ENCODE measurements around the gene SPAG4.
A peak's percentile ranks its signal among the peaks of the same experiment; 100 is the strongest.

The SPAG4 gene

GRCh38 chr20:35615667-35616464 is at the start of gene SPAG4:
SPAG4 (plus strand) TSS chr20:35615829; CDS start chr20:35616004, 175 bp downstream.
- DNase-seq, result peak; percentile 97

GRCh38 chr20:35568645-35569044 is 47.0 kb upstream of the SPAG4 start:
- DNase-seq, result no peak

GRCh38 chr20:35571555-35571954 is 44.1 kb upstream of the SPAG4 start:
- no peak for DNase-seq

GRCh38 chr20:35572838-35573237 is 42.8 kb upstream of the SPAG4 start:
- DNase-seq, result no peak

DNA sequence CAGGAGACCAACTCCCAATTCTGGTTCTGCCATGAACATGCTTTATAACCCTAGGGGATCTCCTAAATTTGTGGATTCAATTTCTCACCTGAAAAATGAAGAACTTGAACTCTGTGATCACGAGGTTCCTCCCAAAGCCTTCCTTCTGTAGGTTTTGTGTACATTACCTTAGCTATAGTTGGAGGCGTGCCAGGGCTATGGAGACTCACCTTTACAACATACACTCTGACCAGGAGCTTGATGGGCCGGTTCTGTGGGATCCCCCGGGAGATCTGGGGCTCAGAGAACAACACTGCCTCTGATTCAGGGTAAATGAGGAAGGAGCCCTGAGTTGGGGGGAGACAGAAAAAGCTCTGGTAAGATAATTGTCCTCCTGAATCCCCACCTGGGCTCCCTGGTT is 39.7 kb upstream of the SPAG4 start:
- DNase-seq, result no peak

DNA sequence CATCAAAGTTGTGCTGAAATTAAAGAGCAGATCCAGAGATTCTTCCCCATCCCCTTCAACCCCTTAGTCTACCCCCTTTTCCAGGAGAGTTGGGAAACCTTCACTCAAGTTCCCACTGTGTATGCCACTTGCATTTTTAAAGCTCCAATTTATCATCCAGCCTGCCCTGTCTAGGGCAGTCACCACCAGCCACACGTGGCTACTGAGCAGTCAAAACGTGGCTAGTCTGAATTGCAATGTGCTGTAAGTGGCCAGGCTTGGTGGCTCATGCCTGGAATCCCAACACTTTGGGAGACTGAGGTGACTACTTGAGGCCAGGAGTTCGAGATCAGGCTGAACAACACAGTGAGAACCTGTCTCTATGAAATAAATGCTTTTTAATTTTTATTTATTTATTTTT is 38.8 kb upstream of the SPAG4 start:
- no peak for DNase-seq

DNA sequence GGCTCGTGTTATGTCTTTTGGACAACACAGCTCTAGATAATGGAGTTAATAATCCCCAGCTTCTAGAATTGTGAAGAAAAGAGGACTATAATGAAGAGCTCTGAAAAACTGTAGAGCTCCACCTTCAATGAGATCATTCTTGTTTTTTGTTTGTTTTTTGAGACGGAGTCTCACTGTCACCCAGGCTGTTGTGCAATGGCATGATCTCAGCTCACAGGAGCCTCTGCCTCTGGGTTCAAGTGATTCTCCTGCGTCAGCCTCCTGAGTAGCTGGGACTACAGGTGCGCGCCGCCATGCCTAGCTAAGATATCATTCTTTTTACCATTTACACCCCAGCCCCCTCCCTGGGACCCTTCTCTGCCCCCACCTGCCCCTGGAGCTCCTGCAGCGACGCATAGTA is 37.2 kb upstream of the SPAG4 start:
- DNase-seq, result no peak

DNA sequence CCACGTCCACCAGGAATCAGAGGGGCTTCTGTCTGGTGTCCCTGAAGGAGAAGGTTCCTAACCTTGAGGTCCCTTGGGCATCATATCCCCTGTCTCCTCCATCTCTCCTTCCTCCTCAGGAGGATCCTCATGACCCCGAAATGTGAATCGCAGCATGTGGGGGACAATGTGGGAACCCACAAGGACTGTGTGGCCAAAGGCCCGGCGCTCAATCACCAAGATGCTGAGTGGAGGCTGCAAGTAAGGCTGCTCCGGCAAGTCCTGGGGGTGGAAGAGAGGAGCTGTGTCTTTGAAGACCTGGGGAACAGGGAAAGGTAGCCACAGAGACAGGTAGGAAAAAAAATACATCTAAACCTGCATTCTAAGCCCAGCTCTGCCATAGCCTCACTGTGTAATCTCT is 36.4 kb upstream of the SPAG4 start:
- DNase-seq, result no peak

DNA sequence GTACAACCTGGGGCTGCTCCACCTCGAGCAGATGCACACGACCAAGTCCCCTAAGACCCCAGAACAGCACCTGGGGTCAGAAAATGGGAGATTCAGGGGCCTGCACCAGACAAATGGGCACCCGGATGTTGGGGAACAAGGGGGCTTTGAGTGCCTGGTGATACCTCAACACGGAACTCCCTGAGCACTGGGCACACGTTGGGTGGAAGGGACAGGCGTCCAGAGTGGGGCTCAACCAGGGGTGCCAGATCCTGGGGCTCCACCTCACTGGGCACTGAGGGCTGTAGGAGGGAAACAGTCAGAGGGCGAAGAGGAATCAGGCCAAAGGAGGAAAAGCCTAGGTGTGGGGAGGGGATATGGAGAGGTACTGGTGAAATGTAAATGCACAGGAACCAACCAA is 33.5 kb upstream of the SPAG4 start:
- no peak for DNase-seq

DNA sequence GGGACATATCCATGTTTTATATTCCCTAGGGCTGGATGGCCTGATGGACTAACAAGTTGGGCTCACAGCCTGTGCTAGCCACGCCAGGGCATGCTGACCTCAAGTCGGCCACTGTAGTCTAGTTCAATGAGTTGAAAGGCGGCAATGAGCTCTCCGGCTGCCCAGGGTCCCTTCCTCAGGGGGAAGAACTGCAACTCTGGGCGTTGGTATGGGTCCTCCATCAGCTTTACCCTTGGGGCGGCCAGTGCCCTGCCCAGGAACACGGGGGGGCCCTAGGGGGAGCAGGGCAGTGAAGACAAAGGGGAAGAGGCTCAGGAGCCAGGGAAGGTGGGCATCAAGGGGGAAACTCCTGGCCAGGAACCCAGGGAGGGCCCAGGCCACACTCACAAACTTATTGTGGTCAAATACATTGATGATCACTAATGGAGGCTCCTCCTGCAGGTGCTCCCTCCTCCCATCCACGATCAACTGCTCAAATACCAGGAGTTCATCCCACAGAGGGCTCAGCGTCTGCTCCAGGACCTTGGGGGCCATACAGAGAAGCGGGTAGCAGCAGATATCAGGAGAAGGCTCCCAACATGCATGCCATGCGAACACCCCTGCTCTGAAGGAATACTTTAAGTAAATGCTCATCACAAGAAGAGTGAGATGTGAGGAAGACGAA is 32.8 kb upstream of the SPAG4 start:
- no peak for DNase-seq

- DNase-seq, result no peak
Observed at GRCh38 chr20:35583636-35584560, 31.7 kb upstream of the SPAG4 start.

DNA sequence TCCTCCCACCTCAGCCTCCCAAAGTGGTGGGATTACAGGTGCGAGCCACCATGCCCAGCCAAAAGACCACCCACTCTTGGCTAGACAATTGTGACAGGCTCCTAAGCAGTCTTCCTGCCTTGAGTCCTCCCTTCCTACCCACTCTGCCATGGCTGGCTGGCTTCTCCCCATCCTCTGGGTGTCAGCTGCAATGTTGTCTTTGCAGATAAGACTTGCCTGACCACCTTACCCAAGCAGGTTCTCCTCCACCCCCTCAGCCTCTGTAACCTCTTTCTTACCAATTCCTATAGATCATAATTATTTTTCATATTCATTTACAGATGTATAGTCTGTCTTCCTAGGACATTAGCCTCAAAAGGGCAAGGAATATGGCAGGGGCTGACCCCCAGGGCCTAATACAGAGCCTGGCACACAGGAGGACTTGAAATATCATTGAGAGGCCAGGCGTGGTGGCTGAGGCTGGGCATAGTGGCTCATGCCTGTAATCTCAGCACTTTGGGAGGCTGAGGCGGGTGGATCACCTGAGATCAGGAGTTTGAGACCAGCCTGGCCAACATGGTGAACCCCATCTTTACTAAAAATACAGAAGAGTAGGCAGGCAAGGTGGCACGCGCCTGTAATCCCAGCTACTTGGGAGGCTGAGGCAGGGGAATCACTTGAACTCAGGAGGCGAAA is 28.7 kb upstream of the SPAG4 start:
- DNase-seq, result no peak

DNA sequence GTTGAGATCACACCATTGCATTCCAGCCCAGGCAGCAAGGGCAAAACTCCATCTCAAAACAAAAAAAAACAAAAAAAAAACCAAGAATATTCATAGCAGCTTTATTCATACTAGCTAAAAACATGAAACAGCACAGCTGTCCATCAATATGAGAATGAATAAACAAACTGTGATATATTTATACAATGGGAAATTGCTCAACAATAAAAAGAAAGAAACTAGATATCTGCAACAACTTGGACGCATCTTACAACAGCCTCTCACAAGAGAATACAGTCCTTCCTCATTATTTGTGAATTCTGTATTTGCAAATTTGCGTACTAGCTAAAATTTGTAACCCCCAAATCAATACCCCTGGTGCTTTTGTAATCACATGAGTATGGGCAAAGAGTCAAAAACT is 28.2 kb upstream of the SPAG4 start:
- DNase-seq, result no peak

DNA sequence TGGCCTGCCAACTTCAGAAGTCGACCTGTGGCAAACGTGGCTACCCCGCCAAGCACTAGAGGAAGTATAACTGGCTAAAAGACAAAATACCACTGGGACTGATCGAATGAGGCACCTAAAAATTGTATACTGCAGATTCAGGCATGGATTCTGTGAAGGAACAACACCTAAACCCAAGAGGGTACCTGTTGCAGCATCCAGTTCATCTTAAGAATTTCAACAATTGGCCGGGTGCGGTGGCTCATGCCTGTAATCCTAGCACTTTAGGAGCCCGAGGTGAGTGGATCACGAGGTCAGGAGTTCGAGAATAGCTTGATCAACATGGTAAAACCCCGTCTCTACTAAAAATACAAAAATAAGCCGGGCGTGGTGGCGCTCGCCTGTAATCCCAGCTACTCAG is 27.2 kb upstream of the SPAG4 start:
- no peak for DNase-seq

GRCh38 chr20:35592339-35592974 is 23.2 kb upstream of the SPAG4 start:
- no peak for DNase-seq

DNA sequence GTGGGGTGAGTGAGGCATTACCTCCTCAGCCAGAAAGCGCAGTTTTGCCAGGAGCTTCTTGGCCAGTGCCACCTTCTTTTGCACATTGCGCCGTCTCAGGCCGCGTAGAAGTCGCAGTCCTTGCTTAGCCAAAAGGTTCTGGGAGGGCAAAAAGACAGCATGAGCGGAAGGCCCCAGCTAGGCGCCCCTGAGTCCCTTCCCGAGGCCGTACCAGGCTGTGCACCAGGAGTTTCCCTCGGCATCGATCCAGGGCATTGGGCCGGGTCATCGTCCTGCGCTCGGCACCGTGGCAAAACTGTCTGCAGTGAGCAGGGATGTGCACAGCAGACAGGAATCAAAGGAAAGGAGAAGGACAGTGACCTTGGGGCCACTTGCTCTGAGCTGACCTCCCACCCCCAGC is 20.2 kb upstream of the SPAG4 start:
- no peak for DNase-seq

GRCh38 chr20:35595901-35596300 is 19.7 kb upstream of the SPAG4 start:
- no peak for DNase-seq

- DNase-seq, result no peak
Observed at GRCh38 chr20:35597186-35597585, 18.4 kb upstream of the SPAG4 start.

GRCh38 chr20:35598476-35598875 is 17.2 kb upstream of the SPAG4 start:
- DNase-seq, result no peak

GRCh38 chr20:35598899-35599775 is 16.5 kb upstream of the SPAG4 start:
- DNase-seq, result no peak

GRCh38 chr20:35599776-35600120 is 15.9 kb upstream of the SPAG4 start:
- DNase-seq, result no peak
